ENCODE data around the gene VPS41. TPM values are rescaled to one million over a fixed set of nuclear protein-coding genes. Genes with fewer than 3 reads are reported as not detected.

Gene VPS41
- total and polyA plus RNA-seq, 2 donors from 2014 or later: 21.8 to 94.0 TPM

DNA sequence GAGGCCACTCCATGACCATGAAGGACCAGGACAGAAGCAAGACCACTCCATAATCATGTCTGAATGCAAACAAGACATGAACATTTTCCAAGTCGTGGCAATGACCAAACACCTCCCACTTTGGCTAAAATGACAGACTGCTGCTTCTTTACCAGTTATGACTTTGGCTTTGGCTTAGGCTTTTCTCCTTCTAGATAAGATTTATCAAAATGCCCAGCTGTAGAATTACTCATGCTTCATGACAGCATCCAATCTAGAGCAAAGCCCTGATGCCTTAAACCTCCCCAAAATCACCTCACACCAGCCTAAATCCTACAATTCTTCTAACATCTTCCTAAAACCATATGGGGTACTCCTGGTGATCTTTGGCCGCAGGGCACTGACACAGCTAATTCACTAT is 102.1 kb downstream of the VPS41 start:
- TF ChIP-seq, protein P1, sequence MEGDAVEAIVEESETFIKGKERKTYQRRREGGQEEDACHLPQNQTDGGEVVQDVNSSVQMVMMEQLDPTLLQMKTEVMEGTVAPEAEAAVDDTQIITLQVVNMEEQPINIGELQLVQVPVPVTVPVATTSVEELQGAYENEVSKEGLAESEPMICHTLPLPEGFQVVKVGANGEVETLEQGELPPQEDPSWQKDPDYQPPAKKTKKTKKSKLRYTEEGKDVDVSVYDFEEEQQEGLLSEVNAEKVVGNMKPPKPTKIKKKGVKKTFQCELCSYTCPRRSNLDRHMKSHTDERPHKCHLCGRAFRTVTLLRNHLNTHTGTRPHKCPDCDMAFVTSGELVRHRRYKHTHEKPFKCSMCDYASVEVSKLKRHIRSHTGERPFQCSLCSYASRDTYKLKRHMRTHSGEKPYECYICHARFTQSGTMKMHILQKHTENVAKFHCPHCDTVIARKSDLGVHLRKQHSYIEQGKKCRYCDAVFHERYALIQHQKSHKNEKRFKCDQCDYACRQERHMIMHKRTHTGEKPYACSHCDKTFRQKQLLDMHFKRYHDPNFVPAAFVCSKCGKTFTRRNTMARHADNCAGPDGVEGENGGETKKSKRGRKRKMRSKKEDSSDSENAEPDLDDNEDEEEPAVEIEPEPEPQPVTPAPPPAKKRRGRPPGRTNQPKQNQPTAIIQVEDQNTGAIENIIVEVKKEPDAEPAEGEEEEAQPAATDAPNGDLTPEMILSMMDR (IDR thresholded peaks at IDR 0.05; ENCODE audit: borderline replicate concordance, extremely low read depth, insufficient read depth): no peak
- Histone ChIP-seq H3K27ac (ENCODE audit: low read depth in 2 of 2, low read length in 2 of 2) (no peak overlapping the region), H3K4me3 (ENCODE audit: low read length in 3 of 3) (no peak overlapping the region), H3K36me3 (ENCODE audit: control insufficient read depth in 2 of 3, insufficient read depth in 3 of 3, low read length in 3 of 3) (no peaks in the 10 kb centered on the region), H3K4me1 (ENCODE audit: control insufficient read depth in 2 of 3, insufficient read depth in 2 of 3, low read depth in 1 of 3, low read length in 3 of 3) (no peaks in the 10 kb centered on the region), H3K27me3 (ENCODE audit: control insufficient read depth, insufficient read depth, low read length) (no peaks in the 10 kb centered on the region), H3K9me3 (ENCODE audit: control insufficient read depth in 2 of 3, insufficient read depth in 1 of 3, low read length in 3 of 3) (no peaks in the 10 kb centered on the region), H3K9ac (ENCODE audit: low read length in 3 of 3) (no peak overlapping the region)
- FAIRE-seq (no peak), DNase-seq (no peak)
- intact Hi-C loops (cut with DNase I): no loop called here

DNA sequence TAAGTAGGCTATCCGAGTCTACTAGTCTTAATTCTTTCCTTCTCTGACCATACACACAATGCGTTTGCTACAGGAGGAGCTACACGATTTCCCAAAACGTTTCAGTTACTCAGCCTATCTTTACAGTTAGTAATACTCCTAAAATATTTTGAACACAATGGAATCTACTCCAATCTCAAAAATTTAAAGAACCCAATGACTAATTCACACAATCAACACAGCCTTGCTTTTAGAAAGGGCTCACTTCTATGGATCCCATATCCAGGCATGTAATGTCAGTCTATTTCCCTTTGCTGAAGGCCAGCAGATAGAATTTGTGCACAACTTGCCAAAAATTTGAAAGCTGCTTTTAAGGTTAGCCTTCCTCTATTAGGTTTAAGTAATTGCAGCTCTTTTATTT is 107.2 kb downstream of the VPS41 start:
- no peaks in the 10 kb centered on the region for H3K27me3 ChIP-seq (ENCODE audit: control insufficient read depth, insufficient read depth, low read length)
- no peaks in the 10 kb centered on the region for H3K9me3 ChIP-seq (ENCODE audit: control insufficient read depth in 2 of 3, insufficient read depth in 1 of 3, low read length in 3 of 3)
- no peak for FAIRE-seq
- no peaks in the 10 kb centered on the region for H3K36me3 ChIP-seq (ENCODE audit: control insufficient read depth in 2 of 3, insufficient read depth in 3 of 3, low read length in 3 of 3)
- no peak overlapping the region for H3K9ac ChIP-seq (ENCODE audit: low read length in 3 of 3)
- TF ChIP-seq, protein P1 (IDR thresholded peaks at IDR 0.05; ENCODE audit: borderline replicate concordance, extremely low read depth, insufficient read depth): no peak
- intact Hi-C loops (cut with DNase I): no loop called here
- no peaks in the 10 kb centered on the region for H3K4me1 ChIP-seq (ENCODE audit: control insufficient read depth in 2 of 3, insufficient read depth in 2 of 3, low read depth in 1 of 3, low read length in 3 of 3)
- no peak overlapping the region for H3K27ac ChIP-seq (ENCODE audit: low read depth in 2 of 2, low read length in 2 of 2)
- H3K4me3 ChIP-seq (ENCODE audit: low read length in 3 of 3): no peak overlapping the region
- no peak for DNase-seq

DNA sequence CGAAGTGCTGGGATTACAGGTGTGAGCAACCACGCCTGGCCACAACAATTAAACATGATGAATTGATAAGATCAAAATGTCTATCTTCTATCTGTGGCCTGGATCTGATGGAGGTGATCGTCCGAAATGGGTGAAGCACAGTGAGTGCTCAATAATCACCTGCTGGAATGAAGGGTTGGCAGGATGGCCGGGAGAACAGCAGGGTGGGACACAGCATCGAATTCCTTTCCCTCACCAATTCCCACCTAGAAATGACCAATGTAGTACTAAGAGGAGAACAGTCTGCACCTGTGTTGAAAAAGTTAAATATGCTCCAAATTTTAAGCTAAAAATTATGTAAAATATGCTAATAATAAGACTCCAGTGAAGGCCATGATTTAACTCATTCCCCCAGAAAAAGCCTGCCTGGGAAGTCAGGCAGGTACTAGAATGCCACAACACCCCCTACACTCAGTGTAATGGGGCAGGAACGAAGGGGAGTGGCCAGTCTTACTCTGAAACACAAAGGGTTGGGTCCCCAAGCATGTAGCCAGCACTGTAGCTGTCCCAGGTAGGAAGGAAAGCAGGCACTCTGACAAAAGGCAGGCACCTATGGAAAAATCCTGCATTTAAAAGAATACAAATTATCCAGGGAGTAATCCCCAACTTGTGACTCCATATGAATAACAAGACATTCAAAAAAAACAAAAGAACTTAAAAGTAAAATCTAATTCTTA is 110.3 kb downstream of the VPS41 start:
- DNase-seq: peak in 2 of 5 donors; percentile 7 to 14
- Histone ChIP-seq H3K36me3 (ENCODE audit: control insufficient read depth in 2 of 3, insufficient read depth in 3 of 3, low read length in 3 of 3) (peaks cover 0 to 4% (median 0%) of the 10 kb centered on the region in 3 donors), H3K4me1 (ENCODE audit: control insufficient read depth in 2 of 3, insufficient read depth in 2 of 3, low read depth in 1 of 3, low read length in 3 of 3) (no peaks in the 10 kb centered on the region), H3K4me3 (ENCODE audit: low read length in 3 of 3) (no peak overlapping the region), H3K27me3 (ENCODE audit: control insufficient read depth, insufficient read depth, low read length) (no peaks in the 10 kb centered on the region), H3K9me3 (ENCODE audit: control insufficient read depth in 2 of 3, insufficient read depth in 1 of 3, low read length in 3 of 3) (no peaks in the 10 kb centered on the region), H3K27ac (ENCODE audit: low read depth in 2 of 2, low read length in 2 of 2) (no peak overlapping the region), H3K9ac (ENCODE audit: low read length in 3 of 3) (no peak overlapping the region)
- intact Hi-C loops (cut with DNase I): loop anchor here (5.0 kb wide), 1 partner anchor 719 kb away; no protein-coding TSS in a partner anchor
- FAIRE-seq: no peak
- TF ChIP-seq, protein P1 (IDR thresholded peaks at IDR 0.05; ENCODE audit: borderline replicate concordance, extremely low read depth, insufficient read depth): no peak
